Tibial nerve (tissue), 3 donors: ENCODE results near the gene TMEM63B.

Source experiments
- POLR2A ChIP-seq, 2 donors: fragments of 450-650 bp; IDR thresholded peaks; one replicate each; pipeline ENCODE4 v1.6.1; 2017; ENCODE audit warnings: antibody characterized with exemption in 2 of 2, mild to moderate bottlenecking in 2 of 2, moderate library complexity in 2 of 2
- TF ChIP-seq, protein P1 (sequence below), 5 experiments: fragments of 200-600 bp in 3 of 5; fragments of 450-650 bp in 2 of 5; sonication (generic) in 3 of 5; IDR thresholded peaks; one replicate each; pipeline ENCODE4 v1.5.1; 2016 to 2019; ENCODE audit warnings: antibody characterized with exemption in 5 of 5, mild to moderate bottlenecking in 3 of 5, moderate library complexity in 2 of 5

DNA sequence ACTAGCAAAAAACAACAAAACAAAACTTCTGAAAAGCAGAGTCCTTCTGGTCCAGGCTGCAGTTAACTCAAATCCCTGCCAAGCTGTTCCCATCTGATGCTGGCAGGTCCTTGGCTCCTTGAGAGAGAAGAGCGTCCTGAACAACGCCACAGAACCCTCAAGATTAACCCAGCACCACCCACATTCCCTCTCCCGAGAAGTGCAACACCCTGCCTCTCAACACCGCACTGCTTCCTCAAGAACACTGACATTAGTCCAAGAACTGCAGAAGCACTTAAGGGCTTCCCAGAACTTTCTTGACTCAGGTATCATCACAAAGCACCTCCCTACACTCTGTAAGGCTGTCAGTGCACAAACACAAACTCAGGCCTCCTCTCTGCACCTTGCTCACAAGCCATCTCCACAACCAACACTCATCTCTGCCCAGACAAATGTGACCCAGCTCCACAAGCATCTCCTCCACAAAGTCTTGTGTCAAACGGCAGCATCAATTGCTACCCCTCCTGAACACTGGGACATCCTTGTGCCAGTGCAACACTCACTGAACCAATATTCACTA lies 7.6 kb upstream of the TMEM63B start:
- TF ChIP-seq, protein P1, sequence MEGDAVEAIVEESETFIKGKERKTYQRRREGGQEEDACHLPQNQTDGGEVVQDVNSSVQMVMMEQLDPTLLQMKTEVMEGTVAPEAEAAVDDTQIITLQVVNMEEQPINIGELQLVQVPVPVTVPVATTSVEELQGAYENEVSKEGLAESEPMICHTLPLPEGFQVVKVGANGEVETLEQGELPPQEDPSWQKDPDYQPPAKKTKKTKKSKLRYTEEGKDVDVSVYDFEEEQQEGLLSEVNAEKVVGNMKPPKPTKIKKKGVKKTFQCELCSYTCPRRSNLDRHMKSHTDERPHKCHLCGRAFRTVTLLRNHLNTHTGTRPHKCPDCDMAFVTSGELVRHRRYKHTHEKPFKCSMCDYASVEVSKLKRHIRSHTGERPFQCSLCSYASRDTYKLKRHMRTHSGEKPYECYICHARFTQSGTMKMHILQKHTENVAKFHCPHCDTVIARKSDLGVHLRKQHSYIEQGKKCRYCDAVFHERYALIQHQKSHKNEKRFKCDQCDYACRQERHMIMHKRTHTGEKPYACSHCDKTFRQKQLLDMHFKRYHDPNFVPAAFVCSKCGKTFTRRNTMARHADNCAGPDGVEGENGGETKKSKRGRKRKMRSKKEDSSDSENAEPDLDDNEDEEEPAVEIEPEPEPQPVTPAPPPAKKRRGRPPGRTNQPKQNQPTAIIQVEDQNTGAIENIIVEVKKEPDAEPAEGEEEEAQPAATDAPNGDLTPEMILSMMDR (IDR thresholded peaks at IDR 0.05) = no peak
- no peak for TF ChIP-seq POLR2A (IDR thresholded peaks at IDR 0.05)
